Esophagus muscularis mucosa (tissue), 4 donors: ENCODE data around the gene SETBP1. TPM values are rescaled to one million over a fixed set of nuclear protein-coding genes. Genes with fewer than 3 reads are reported as not detected.

Source experiments
- DNase-seq: peaks from one replicate; pipeline ENCODE4 v3.0.0-alpha.2; 2017; ENCODE audit errors: extremely low spot score
- H3K27ac ChIP-seq, 4 donors: fragments of 200-600 bp; sonication (generic); replicated peaks in 1 of 4; 1 replicate in 3 of 4; 2 replicates in 1 of 4; pipeline ENCODE4 v1.5.1; 2016 to 2019; ENCODE audit warnings: mild to moderate bottlenecking in 1 of 4
- H3K27me3 ChIP-seq, 4 donors: fragments of 200-600 bp; sonication (generic); one replicate each; pipeline versions ENCODE4 v1.5.1 to v1.6.0; 2016 to 2019
- H3K36me3 ChIP-seq, 4 donors: fragments of 200-600 bp; sonication (generic); one replicate each; pipeline ENCODE4 v1.5.1; 2016 to 2019
- H3K4me1 ChIP-seq, 4 donors: fragments of 200-600 bp; sonication (generic); one replicate each; pipeline ENCODE4 v1.5.1; 2016 to 2019
- H3K4me3 ChIP-seq, 4 donors: fragments of 200-600 bp; sonication (generic); 1 replicate in 2 of 4; 2 replicates in 2 of 4; pipeline ENCODE4 v1.5.1; 2016 to 2019; ENCODE audit warnings: mild to moderate bottlenecking in 4 of 4, moderate library complexity in 1 of 4
- H3K9me3 ChIP-seq, 4 donors: fragments of 200-600 bp; sonication (generic); 1 replicate in 3 of 4; 2 replicates in 1 of 4; pipeline ENCODE4 v1.5.1; 2016 to 2019
- EP300 ChIP-seq: sonication (generic); formaldehyde crosslinking; IDR thresholded peaks from one replicate; pipeline ENCODE4 v1.6.1; 2017; ENCODE audit warnings: antibody characterized with exemption
- POLR2A ChIP-seq: fragments of 450-650 bp; IDR thresholded peaks from one replicate; pipeline ENCODE4 v1.6.1; 2017; ENCODE audit warnings: antibody characterized with exemption, moderate library complexity, mild to moderate bottlenecking, low read depth
- POLR2AphosphoS5 ChIP-seq, 2 donors: sonication (generic); formaldehyde crosslinking; IDR thresholded peaks; one replicate each; pipeline ENCODE4 v1.6.1; 2017; ENCODE audit warnings: antibody characterized with exemption in 2 of 2
- WGBS: methylation state at CpG from one replicate; pipeline ENCODE4 v1.1.5; 2018; 5-methylcytosine and 5-hydroxymethylcytosine counted together
- intact Hi-C: fragments of 100-400 bp; cut with DNase I; formaldehyde crosslinking; loops from one replicate; pipeline ENCODE4 v1.15.1; 2023
- total RNA-seq, 4 donors: library from RNA; depleted of rRNA; stranded (reverse); fragments of >200 nt; gene quantifications; one replicate each; pipeline versions ENCODE4 v1.1.0 to v1.2.1, GENCODE V29; 2016
- TF ChIP-seq, protein P1 (sequence below), 3 experiments: fragments of 200-600 bp in 2 of 3; fragments of 450-650 bp in 1 of 3; sonication (generic) in 2 of 3; IDR thresholded peaks; one replicate each; pipeline ENCODE4 v1.5.1; 2017 to 2019; ENCODE audit warnings: antibody characterized with exemption in 3 of 3, mild to moderate bottlenecking in 2 of 3, moderate library complexity in 1 of 3

SETBP1 gene
- total RNA-seq, 4 donors from 2014 or later, result 40.9 to 86.5 (median 65.1) TPM

DNA sequence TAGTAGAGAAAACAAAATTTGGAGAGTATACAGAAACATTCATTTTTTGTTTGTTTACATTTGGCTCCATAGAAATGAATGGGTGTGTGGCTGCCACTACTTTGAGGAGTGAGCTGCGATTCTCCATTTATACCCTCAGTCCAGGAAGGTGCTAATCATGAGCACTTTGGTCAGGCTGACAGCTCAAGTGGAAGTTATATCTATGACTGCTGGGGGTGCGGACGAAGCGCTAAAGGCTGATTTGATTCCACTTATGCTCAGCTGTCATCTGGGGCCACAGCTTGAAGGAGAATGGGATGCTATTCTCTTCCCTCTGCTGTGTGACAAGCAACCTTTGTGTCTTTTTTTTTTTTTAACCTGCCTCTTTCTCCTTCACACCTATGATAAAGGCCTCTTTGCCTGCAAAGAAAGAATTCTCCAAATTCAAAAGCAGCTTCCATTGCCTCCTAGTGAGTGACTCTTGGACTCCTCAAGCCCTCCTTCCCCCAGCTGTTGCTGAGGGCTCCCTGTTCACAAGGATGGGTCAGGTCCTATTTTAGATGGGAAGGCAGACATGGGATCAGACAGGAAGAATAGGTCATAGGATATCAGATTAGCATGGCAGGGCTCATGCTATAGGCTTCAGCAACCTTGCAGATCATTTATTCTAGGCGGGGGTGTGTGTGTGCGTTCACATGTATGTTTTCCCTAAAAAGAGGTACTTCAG lies 201.6 kb downstream of the SETBP1 start:
- Histone ChIP-seq H3K27me3 (no peaks in the 10 kb centered on the region), H3K4me3 (no peak overlapping the region), H3K4me1 (peaks cover 10 to 35% (median 14%) of the 10 kb centered on the region in 4 donors), H3K36me3 (no peaks in the 10 kb centered on the region), H3K27ac (no peak overlapping the region), H3K9me3 (no peaks in the 10 kb centered on the region)
- 92% methylated on average over 6 of the region's 6 CpGs for WGBS
- no peak for DNase-seq
- TF ChIP-seq EP300 (no peak), POLR2AphosphoS5 (IDR thresholded peaks at IDR 0.05) (no peak), POLR2A (no peak)
- TF ChIP-seq, protein P1, sequence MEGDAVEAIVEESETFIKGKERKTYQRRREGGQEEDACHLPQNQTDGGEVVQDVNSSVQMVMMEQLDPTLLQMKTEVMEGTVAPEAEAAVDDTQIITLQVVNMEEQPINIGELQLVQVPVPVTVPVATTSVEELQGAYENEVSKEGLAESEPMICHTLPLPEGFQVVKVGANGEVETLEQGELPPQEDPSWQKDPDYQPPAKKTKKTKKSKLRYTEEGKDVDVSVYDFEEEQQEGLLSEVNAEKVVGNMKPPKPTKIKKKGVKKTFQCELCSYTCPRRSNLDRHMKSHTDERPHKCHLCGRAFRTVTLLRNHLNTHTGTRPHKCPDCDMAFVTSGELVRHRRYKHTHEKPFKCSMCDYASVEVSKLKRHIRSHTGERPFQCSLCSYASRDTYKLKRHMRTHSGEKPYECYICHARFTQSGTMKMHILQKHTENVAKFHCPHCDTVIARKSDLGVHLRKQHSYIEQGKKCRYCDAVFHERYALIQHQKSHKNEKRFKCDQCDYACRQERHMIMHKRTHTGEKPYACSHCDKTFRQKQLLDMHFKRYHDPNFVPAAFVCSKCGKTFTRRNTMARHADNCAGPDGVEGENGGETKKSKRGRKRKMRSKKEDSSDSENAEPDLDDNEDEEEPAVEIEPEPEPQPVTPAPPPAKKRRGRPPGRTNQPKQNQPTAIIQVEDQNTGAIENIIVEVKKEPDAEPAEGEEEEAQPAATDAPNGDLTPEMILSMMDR (IDR thresholded peaks at IDR 0.05), result no peak
- intact Hi-C loops, result no loop called here

DNA sequence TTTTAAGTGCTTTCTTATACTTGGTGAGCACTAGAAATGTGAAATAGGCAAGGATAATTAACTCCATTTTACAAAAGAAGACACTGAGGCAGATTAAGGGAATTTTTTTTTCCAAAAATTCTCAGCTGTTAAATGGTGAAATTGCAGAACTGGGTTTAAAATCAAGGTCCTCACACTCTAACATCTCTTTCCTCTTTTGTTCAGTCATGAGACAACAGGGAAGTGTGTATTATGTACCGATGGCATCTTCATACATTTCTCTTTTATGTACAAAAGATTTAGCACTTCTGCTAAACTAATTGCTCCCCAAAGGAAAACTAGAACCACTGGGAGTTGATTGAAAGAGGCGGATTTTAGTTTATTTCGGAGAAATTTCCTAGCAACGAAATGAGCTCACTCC lies 203.0 kb downstream of the SETBP1 start:
- WGBS, result 89% methylated on average over 4 of the region's 4 CpGs
- Histone ChIP-seq H3K27ac (no peak overlapping the region), H3K36me3 (no peaks in the 10 kb centered on the region), H3K4me3 (no peak overlapping the region), H3K4me1 (peaks cover 10 to 39% (median 14%) of the 10 kb centered on the region in 4 donors), H3K27me3 (no peaks in the 10 kb centered on the region), H3K9me3 (no peaks in the 10 kb centered on the region)
- TF ChIP-seq POLR2AphosphoS5 (IDR thresholded peaks at IDR 0.05), result no peak
- no peak for TF ChIP-seq EP300
- no peak for DNase-seq
- intact Hi-C loops, result no loop called here

DNA sequence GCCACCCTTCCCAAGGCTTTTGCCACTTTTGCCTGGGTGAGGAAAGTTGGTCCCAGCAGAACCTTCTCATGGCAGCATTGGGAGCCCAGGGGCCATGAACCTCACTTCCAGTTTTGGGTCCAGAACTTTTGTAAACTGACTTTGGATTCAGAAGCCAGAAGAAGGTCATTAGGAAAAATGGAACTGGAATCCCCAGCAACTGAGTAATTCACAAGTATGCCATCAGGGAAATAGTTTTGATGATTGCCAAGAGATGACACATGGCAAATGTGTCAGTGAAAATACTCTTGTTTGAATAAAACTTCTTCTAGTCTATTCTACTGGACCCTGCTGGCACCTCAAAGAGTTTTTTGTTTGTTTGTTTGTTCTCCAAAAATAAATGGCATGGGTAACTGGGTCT lies 203.7 kb downstream of the SETBP1 start:
- TF ChIP-seq POLR2A (no peak), EP300 (no peak), POLR2AphosphoS5 (IDR thresholded peaks at IDR 0.05) (no peak)
- TF ChIP-seq, protein P1 (IDR thresholded peaks at IDR 0.05), result no peak
- no peak overlapping the region for H3K27ac ChIP-seq
- no peak overlapping the region for H3K4me3 ChIP-seq
- DNase-seq, result no peak
- intact Hi-C loops, result no loop called here
- no peaks in the 10 kb centered on the region for H3K9me3 ChIP-seq
- no peaks in the 10 kb centered on the region for H3K36me3 ChIP-seq
- no peaks in the 10 kb centered on the region for H3K27me3 ChIP-seq
- H3K4me1 ChIP-seq, result peaks cover 12 to 40% (median 18%) of the 10 kb centered on the region in 4 donors

DNA sequence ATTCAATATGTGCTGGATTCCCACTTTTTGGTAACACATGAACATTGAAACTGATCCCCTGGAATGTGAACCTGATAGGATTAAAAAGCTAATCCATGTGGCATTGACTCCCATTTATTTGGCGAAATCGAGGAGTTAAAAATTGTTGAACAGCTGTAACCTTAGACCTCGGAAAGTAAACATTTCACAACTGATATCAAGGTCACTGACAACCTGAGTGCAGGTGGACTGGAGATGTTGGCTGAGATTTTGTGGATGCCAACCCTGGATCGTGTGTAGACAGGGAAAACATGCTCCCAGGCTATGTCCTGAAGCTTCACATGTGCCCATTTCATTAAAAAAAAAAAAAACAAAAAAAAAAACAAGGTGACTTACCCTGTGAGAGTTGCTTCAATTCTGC lies 204.8 kb downstream of the SETBP1 start:
- intact Hi-C loops, result no loop called here
- Histone ChIP-seq H3K9me3 (no peaks in the 10 kb centered on the region), H3K4me1 (peaks cover 12 to 34% (median 14%) of the 10 kb centered on the region in 4 donors), H3K4me3 (no peak overlapping the region), H3K27me3 (no peaks in the 10 kb centered on the region), H3K27ac (no peak overlapping the region), H3K36me3 (no peaks in the 10 kb centered on the region)
- no peak for TF ChIP-seq EP300
- TF ChIP-seq, protein P1 (IDR thresholded peaks at IDR 0.05), result no peak
- TF ChIP-seq POLR2AphosphoS5 (IDR thresholded peaks at IDR 0.05), result no peak
- no peak for TF ChIP-seq POLR2A
- WGBS, result 89% methylated on average over 4 of the region's 4 CpGs
- no peak for DNase-seq

DNA sequence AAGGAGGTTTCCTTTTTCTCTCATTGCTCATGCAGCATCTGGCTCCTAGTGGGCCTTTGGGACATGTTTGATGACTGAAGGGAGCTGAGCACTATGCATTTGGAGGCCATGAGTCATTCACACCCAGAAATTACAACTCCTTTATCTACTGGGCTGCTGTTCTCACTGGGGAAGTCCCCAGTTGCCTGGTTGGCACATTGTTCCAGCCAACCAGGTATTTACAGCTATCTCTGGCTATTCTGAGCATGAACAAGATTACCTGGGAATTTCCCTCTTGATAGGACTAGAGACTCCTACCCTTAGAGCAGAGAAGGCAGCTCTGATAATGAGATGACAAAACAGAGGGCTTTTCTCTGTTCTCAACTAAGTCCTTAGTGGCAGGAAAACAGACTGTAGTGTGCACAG lies 206.5 kb downstream of the SETBP1 start:
- no peak for DNase-seq

More for the DNA sequence above, 206.5 kb downstream of the SETBP1 start:
- Histone ChIP-seq H3K4me1 (peaks cover 3 to 19% (median 6%) of the 10 kb centered on the region in 4 donors), H3K27me3 (no peaks in the 10 kb centered on the region), H3K27ac (no peak overlapping the region), H3K9me3 (no peaks in the 10 kb centered on the region), H3K36me3 (no peaks in the 10 kb centered on the region), H3K4me3 (no peak overlapping the region)
- intact Hi-C loops, result no loop called here
- no peak for TF ChIP-seq POLR2A
- TF ChIP-seq, protein P1 (IDR thresholded peaks at IDR 0.05), result no peak
- no peak for TF ChIP-seq EP300
- no peak for TF ChIP-seq POLR2AphosphoS5 (IDR thresholded peaks at IDR 0.05)
